Measurements from ENCODE around the gene IRF4. TPM values are rescaled to one million over a fixed set of nuclear protein-coding genes. Genes with fewer than 3 reads are reported as not detected.

IRF4 gene
- total RNA-seq, 1 experiment from 2014 or later = 0.10 TPM

- DNase-seq (ENCODE audit: low read depth) = peak; percentile 36
These were observed 45.5 kb downstream of the IRF4 start for GRCh38 chr6:437037-437392.

GRCh38 chr6:438634-439170 lies 47.1 kb downstream of the IRF4 start:
- DNase-seq (ENCODE audit: low read depth) = no peak

GRCh38 chr6:439641-440167 lies 48.2 kb downstream of the IRF4 start:
- DNase-seq (ENCODE audit: low read depth) = no peak

- DNase-seq (ENCODE audit: low read depth) = no peak
These were observed 49.8 kb downstream of the IRF4 start for GRCh38 chr6:441126-441920.

GRCh38 chr6:443621-444159 lies 52.1 kb downstream of the IRF4 start:
- DNase-seq (ENCODE audit: low read depth) = no peak

- no peak for DNase-seq (ENCODE audit: low read depth)
These were observed 53.2 kb downstream of the IRF4 start for GRCh38 chr6:444653-445275.

- DNase-seq (ENCODE audit: low read depth) = no peak
These were observed 54.2 kb downstream of the IRF4 start for GRCh38 chr6:445571-446417.

GRCh38 chr6:446418-447366 lies 55.1 kb downstream of the IRF4 start:
- DNase-seq (ENCODE audit: low read depth) = peak; percentile 32

GRCh38 chr6:447381-448165 lies 56.0 kb downstream of the IRF4 start:
- no peak for DNase-seq (ENCODE audit: low read depth)

GRCh38 chr6:448296-449056 lies 56.9 kb downstream of the IRF4 start:
- DNase-seq (ENCODE audit: low read depth) = no peak

- DNase-seq (ENCODE audit: low read depth) = no peak
These were observed 57.5 kb downstream of the IRF4 start for GRCh38 chr6:449057-449430.

GRCh38 chr6:449486-450419 lies 58.2 kb downstream of the IRF4 start:
- no peak for DNase-seq (ENCODE audit: low read depth)

- DNase-seq (ENCODE audit: low read depth) = no peak
These were observed 59.8 kb downstream of the IRF4 start for GRCh38 chr6:451336-451735.

GRCh38 chr6:451847-452246 lies 60.3 kb downstream of the IRF4 start:
- DNase-seq (ENCODE audit: low read depth) = no peak

GRCh38 chr6:452301-453067 lies 60.9 kb downstream of the IRF4 start:
- no peak for DNase-seq (ENCODE audit: low read depth)

- DNase-seq (ENCODE audit: low read depth) = no peak
These were observed 61.6 kb downstream of the IRF4 start for GRCh38 chr6:453152-453551.

All from HT1080 (cell line).